HepG2 (cell line): ENCODE measurements around the gene CAMKMT. TPM values are rescaled to one million over a fixed set of nuclear protein-coding genes. Genes with fewer than 3 reads are reported as not detected.

Experiments
- ATAC-seq: fragments of 200-7000 bp; cut with Tn5 transposase; 3 replicates; pipeline ENCODE4 v1.9.1; 2020; ENCODE audit warnings: mild to moderate bottlenecking, moderate library complexity
- BruUV-seq: library from RNA; stranded (reverse); fragments of 400-500 nt; replicated peaks from 2 replicates; lab custom pipeline; 2021; lab: Mats Ljungman, UMichigan
- CTCF ChIA-PET: fragments of 300-600 bp; formaldehyde crosslinking; extraction: SDS; loops from one replicate; lab custom pipeline; 2021; ENCODE audit warnings: low total read pairs, inconsistent platforms, low intra/inter-chr PET ratio; lab: Yijun Ruan, JAX
- POLR2A ChIA-PET: fragments of 350-600 bp; sonication (Branson Sonifier 250); formaldehyde crosslinking; loops from one replicate; lab custom pipeline; 2020; ENCODE audit warnings: antibody characterized with exemption, inconsistent platforms; lab: Yijun Ruan, JAX
- DNase-seq: peaks from one replicate; pipeline ENCODE4 v3.0.0-alpha.2; 2015; ENCODE audit warnings: low spot score
- FAIRE-seq: peaks from 3 replicates; lab custom pipeline; 2011; peaks lifted over from hg19 to GRCh38; lab: Jason Lieb, UNC
- H2AFZ ChIP-seq: one replicate; pipeline ENCODE4 v1.6.1; 2011; ENCODE audit warnings: low read length, inconsistent platforms
- H3K27ac ChIP-seq: fragments of 300-600 bp; 3 replicates; pipeline ENCODE4 v1.8.0; 2011; ENCODE audit warnings: mixed run types, mild to moderate bottlenecking, mixed read lengths, low read length, inconsistent platforms; ENCODE audit not compliant: insufficient read depth; ENCODE audit errors: extremely low read length
- H3K27me3 ChIP-seq, 2 experiments: fragments of 200-600 bp in 1 of 2; 2 replicates in 1 of 2; 3 replicates in 1 of 2; pipeline versions ENCODE4 v1.6.0 to v1.8.0; 2011; ENCODE audit warnings: low read length in 2 of 2, mild to moderate bottlenecking in 2 of 2, moderate library complexity in 2 of 2, inconsistent platforms in 1 of 2; ENCODE audit not compliant: insufficient read depth in 2 of 2, control insufficient read depth in 1 of 2
- H3K36me3 ChIP-seq, 2 experiments: fragments of 200-600 bp in 1 of 2; replicated peaks in 1 of 2; 2 replicates in 1 of 2; 3 replicates in 1 of 2; pipeline versions ENCODE4 v1.5.1 to v1.8.0; 2011; ENCODE audit warnings: low read length in 2 of 2, inconsistent platforms in 1 of 2; ENCODE audit not compliant: insufficient read depth in 2 of 2, control insufficient read depth in 1 of 2
- H3K4me1 ChIP-seq: 2 replicates; pipeline ENCODE4 v1.5.1; 2012; ENCODE audit warnings: low read length, inconsistent platforms; ENCODE audit not compliant: insufficient read depth
- H3K4me2 ChIP-seq: 2 replicates; pipeline ENCODE4 v1.6.0; 2011; ENCODE audit warnings: low read depth, low read length, inconsistent platforms
- H3K4me3 ChIP-seq, 3 experiments: fragments of 200-600 bp in 1 of 3; sonication (generic), shearing (Covaris generic) in 1 of 3; replicated peaks in 1 of 3; 2 replicates each; pipeline ENCODE4 v1.5.1; 2011 to 2016; ENCODE audit warnings: low read length in 3 of 3, inconsistent platforms in 2 of 3, low read depth in 2 of 3, mild to moderate bottlenecking in 2 of 3, control low read depth in 1 of 3, mixed read lengths in 1 of 3; ENCODE audit not compliant: insufficient read depth in 1 of 3
- H3K79me2 ChIP-seq: one replicate; pipeline ENCODE4 v1.6.1; 2011; ENCODE audit warnings: low read length, inconsistent platforms; ENCODE audit not compliant: insufficient read depth
- H3K9ac ChIP-seq: 2 replicates; pipeline ENCODE4 v1.6.0; 2011; ENCODE audit warnings: mild to moderate bottlenecking, low read depth, low read length, inconsistent platforms; ENCODE audit not compliant: insufficient read depth
- H3K9me3 ChIP-seq: 2 replicates; pipeline ENCODE4 v1.5.1; 2012; ENCODE audit warnings: mild to moderate bottlenecking, low read length
- H4K20me1 ChIP-seq: 2 replicates; pipeline ENCODE4 v1.6.0; 2011; ENCODE audit warnings: inconsistent platforms, mild to moderate bottlenecking, low read length, moderate library complexity; ENCODE audit not compliant: insufficient read depth
- ATF7 ChIP-seq, 2 experiments: fragments of 450-650 bp in 1 of 2; sonication (generic) in 1 of 2; formaldehyde crosslinking in 1 of 2; IDR thresholded peaks; 2 replicates each; pipeline versions ENCODE4 v1.4.0 to v1.6.1; 2016 to 2020; ENCODE audit warnings: antibody characterized with exemption in 1 of 2, mild to moderate bottlenecking in 1 of 2, missing genetic modification reagents in 1 of 2
- HDAC1 ChIP-seq: sonication (generic); formaldehyde crosslinking; IDR thresholded peaks from 2 replicates; pipeline ENCODE4 v1.5.1; 2020; ENCODE audit warnings: mild to moderate bottlenecking, missing genetic modification reagents
- KDM4B ChIP-seq: sonication (generic); formaldehyde crosslinking; IDR thresholded peaks from 2 replicates; pipeline ENCODE4 v1.4.0; 2020; ENCODE audit warnings: missing genetic modification reagents
- NFKB2 ChIP-seq: sonication (generic); formaldehyde crosslinking; IDR thresholded peaks from 2 replicates; pipeline ENCODE4 v1.4.0; 2020; ENCODE audit warnings: missing genetic modification reagents, borderline replicate concordance
- SIX4 ChIP-seq: sonication (generic); formaldehyde crosslinking; IDR thresholded peaks from 2 replicates; pipeline ENCODE4 v1.4.0; 2020; ENCODE audit warnings: missing genetic modification reagents
- ZNF780A ChIP-seq: sonication (generic); formaldehyde crosslinking; IDR thresholded peaks from 2 replicates; pipeline ENCODE4 v1.8.0; 2022; ENCODE audit warnings: mild to moderate bottlenecking, missing genetic modification reagents, moderate library complexity
- WGBS: methylation state at CpG from one replicate; pipeline ENCODE4 v1.1.6; 2017; ENCODE audit warnings: low lambda C conversion rate; 5-methylcytosine and 5-hydroxymethylcytosine counted together
- in situ Hi-C: cut with HindIII; loops from 2 replicates; pipeline ENCODE4 v1.10.0; 2017; ENCODE audit warnings: low pct_unique_long_range_greater_than_20kb; ENCODE audit not compliant: extremely low pct_ligation_motif_present
- intact Hi-C: fragments of 100-400 bp; cut with micrococcal nuclease; formaldehyde crosslinking; loops from one replicate; pipeline ENCODE4 v1.10.0; 2022; ENCODE audit not compliant: unreplicated experiment
- polyA plus RNA-seq, 8 experiments: library from polyadenylated mRNA; depleted of rRNA in 3 of 8; stranded (reverse) in 7 of 8; unstranded in 1 of 8; fragments of >200 nt; fragmentation: Illumina TruSeq in 4 of 8; extraction: Trizol in 4 of 8; gene quantifications; 2 replicates each; pipeline versions ENCODE4 v1.2.1 to v1.2.3, GENCODE V29; 2011 to 2016; ENCODE audit warnings: low read depth in 4 of 8, missing spikeins in 1 of 8, mixed read lengths in 1 of 8; ENCODE audit not compliant: insufficient read depth in 1 of 8
- total RNA-seq, 5 experiments: library from RNA; depleted of rRNA; stranded (reverse); fragments of >200 nt; fragmentation: Illumina TruSeq; extraction: Trizol; gene quantifications; 2 replicates each; pipeline ENCODE4 v1.2.3, GENCODE V29; 2016; ENCODE audit warnings: low read depth in 1 of 5
- TF ChIP-seq, protein P1 (sequence below): sonication (generic); formaldehyde crosslinking; IDR thresholded peaks from 2 replicates; pipeline ENCODE4 v1.5.0; 2020; ENCODE audit warnings: missing genetic modification reagents
- TF ChIP-seq, protein P2 (sequence below): sonication (generic); formaldehyde crosslinking; IDR thresholded peaks from 2 replicates; pipeline ENCODE4 v1.8.0; 2022; ENCODE audit warnings: missing genetic modification reagents, mild to moderate bottlenecking, inconsistent platforms, borderline replicate concordance
- TF ChIP-seq, protein P3 (sequence below): sonication (generic); formaldehyde crosslinking; IDR thresholded peaks from 2 replicates; pipeline ENCODE4 v1.4.0; 2020; ENCODE audit warnings: missing genetic modification reagents

The CAMKMT gene
- total and polyA plus RNA-seq, 2 of the 13 experiments (the other 11 are each of a cell fraction or from before 2014, with no cell fraction given), result 6.9 to 20.8 TPM

GRCh38 chr2:44367591-44367990 is 5.8 kb downstream of the CAMKMT start:
- Histone ChIP-seq H3K36me3 (no peaks in the 10 kb centered on the region), H3K4me3 (no peak overlapping the region), H3K9me3 (no peaks in the 10 kb centered on the region), H2AFZ (no peak overlapping the region), H4K20me1 (no peaks in the 10 kb centered on the region; the same call in 1 of the 2 replicates), H3K27ac (no peak overlapping the region), H3K4me2 (no peak overlapping the region), H3K4me1 (peaks cover 16% of the 10 kb centered on the region), H3K9ac (no peak overlapping the region), H3K27me3 (no peaks in the 10 kb centered on the region; a peak in 1 of 5 replicates), H3K79me2 (peaks cover 30% of the 10 kb centered on the region)
- DNase-seq, result no peak
- in situ Hi-C loops, result no loop called here
- ATAC-seq, result no peak
- TF ChIP-seq HDAC1 (CRISPR knock-in tag) (no peak), NFKB2 (no peak), ATF7 (IDR thresholded peaks at IDR 0.05) (peak; percentile 44; the same call in 1 of the 2 replicates), ATF7 (CRISPR knock-in tag; IDR thresholded peaks at IDR 0.05) (no peak), SIX4 (CRISPR knock-in tag) (no peak), ZNF780A (CRISPR knock-in tag) (no peak)
- TF ChIP-seq, protein P1, sequence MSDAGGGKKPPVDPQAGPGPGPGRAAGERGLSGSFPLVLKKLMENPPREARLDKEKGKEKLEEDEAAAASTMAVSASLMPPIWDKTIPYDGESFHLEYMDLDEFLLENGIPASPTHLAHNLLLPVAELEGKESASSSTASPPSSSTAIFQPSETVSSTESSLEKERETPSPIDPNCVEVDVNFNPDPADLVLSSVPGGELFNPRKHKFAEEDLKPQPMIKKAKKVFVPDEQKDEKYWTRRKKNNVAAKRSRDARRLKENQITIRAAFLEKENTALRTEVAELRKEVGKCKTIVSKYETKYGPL, result no peak
- POLR2A ChIA-PET, result no interaction called here
- WGBS, result 88% methylated on average over 1 of the region's 1 CpG
- BruUV-seq, result no TSS peak
- FAIRE-seq, result no peak
- intact Hi-C loops, result no loop called here
- CTCF ChIA-PET, result no interaction called here

DNA sequence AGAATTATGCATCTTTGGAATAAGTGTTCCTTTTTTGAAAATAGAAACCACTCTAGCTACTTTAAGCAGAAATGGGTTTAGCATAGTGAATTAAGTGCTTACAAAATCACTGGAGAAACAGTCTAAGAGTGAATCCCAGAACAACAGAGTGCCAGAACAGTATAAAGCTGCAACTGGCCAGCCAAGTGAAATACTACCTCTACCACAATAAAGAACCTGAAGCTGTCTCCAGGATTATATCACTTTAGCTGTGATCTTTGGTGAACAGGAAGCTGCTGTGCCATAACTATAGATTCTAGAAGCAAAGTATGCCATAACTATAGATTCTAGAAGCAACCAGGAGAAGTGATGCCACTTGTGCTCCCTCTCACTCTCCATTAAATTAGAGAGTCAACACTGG is 7.6 kb downstream of the CAMKMT start:
- intact Hi-C loops (no loop called here), in situ Hi-C loops (no loop called here)
- no peaks in the 10 kb centered on the region; the same call in 1 of the 2 replicates for H4K20me1 ChIP-seq
- no peaks in the 10 kb centered on the region for H3K27me3 ChIP-seq
- H3K9ac ChIP-seq, result no peak overlapping the region
- H3K4me2 ChIP-seq, result no peak overlapping the region
- FAIRE-seq (no peak), DNase-seq (no peak), ATAC-seq (no peak)
- H3K27ac ChIP-seq, result no peak overlapping the region
- ChIA-PET CTCF (no interaction called here), POLR2A (interaction anchor here (0.8 kb wide), 1 partner anchor 8 kb away, joined by 3 read pairs; the partner anchor contains the start of genes CAMKMT and PREPL)
- TF ChIP-seq KDM4B (CRISPR knock-in tag), result no peak
- TF ChIP-seq, protein P2, sequence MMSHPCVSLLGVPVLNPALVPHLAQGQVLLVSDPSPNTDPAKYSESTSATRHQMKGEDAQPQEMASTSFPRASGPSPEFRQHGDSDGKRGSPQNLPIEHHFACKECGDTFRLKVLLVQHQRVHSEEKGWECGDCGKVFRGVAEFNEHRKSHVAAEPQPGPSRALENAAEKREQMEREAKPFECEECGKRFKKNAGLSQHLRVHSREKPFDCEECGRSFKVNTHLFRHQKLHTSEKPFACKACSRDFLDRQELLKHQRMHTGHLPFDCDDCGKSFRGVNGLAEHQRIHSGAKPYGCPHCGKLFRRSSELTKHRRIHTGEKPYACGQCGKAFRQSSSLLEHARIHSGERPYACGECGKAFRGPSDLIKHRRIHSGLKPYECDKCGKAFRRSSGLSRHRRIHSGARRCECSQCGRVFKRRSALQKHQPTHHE (CRISPR knock-in tag), result no peak
- TF ChIP-seq, protein P3, sequence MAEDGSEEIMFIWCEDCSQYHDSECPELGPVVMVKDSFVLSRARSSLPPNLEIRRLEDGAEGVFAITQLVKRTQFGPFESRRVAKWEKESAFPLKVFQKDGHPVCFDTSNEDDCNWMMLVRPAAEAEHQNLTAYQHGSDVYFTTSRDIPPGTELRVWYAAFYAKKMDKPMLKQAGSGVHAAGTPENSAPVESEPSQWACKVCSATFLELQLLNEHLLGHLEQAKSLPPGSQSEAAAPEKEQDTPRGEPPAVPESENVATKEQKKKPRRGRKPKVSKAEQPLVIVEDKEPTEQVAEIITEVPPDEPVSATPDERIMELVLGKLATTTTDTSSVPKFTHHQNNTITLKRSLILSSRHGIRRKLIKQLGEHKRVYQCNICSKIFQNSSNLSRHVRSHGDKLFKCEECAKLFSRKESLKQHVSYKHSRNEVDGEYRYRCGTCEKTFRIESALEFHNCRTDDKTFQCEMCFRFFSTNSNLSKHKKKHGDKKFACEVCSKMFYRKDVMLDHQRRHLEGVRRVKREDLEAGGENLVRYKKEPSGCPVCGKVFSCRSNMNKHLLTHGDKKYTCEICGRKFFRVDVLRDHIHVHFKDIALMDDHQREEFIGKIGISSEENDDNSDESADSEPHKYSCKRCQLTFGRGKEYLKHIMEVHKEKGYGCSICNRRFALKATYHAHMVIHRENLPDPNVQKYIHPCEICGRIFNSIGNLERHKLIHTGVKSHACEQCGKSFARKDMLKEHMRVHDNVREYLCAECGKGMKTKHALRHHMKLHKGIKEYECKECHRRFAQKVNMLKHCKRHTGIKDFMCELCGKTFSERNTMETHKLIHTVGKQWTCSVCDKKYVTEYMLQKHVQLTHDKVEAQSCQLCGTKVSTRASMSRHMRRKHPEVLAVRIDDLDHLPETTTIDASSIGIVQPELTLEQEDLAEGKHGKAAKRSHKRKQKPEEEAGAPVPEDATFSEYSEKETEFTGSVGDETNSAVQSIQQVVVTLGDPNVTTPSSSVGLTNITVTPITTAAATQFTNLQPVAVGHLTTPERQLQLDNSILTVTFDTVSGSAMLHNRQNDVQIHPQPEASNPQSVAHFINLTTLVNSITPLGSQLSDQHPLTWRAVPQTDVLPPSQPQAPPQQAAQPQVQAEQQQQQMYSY (CRISPR knock-in tag), result no peak
- H3K79me2 ChIP-seq, result peaks cover 20% of the 10 kb centered on the region
- peaks cover 0 to 6% of the 10 kb centered on the region in 2 experiments; a peak in 2 of 5 replicates for H3K36me3 ChIP-seq
- H2AFZ ChIP-seq, result no peak overlapping the region
- peaks cover 3% of the 10 kb centered on the region; the same call in 1 of the 2 replicates for H3K4me1 ChIP-seq
- H3K4me3 ChIP-seq, result no peak overlapping the region
- no peaks in the 10 kb centered on the region for H3K9me3 ChIP-seq
- no TSS peak for BruUV-seq
